Smooth muscle cell of trachea (primary cell): ENCODE results near the gene GOLT1B. TPM values are rescaled to one million over a fixed set of nuclear protein-coding genes. Genes with fewer than 3 reads are reported as not detected.

ENCODE experiments used
- total RNA-seq: library from RNA; depleted of rRNA; stranded (reverse); fragments of >200 nt; gene quantifications from 2 replicates; pipeline ENCODE4 v1.2.1, GENCODE V29; 2014

GOLT1B gene, protein sequence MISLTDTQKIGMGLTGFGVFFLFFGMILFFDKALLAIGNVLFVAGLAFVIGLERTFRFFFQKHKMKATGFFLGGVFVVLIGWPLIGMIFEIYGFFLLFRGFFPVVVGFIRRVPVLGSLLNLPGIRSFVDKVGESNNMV
- total RNA-seq = 39.9 and 50.9 TPM in 2 replicates

DNA sequence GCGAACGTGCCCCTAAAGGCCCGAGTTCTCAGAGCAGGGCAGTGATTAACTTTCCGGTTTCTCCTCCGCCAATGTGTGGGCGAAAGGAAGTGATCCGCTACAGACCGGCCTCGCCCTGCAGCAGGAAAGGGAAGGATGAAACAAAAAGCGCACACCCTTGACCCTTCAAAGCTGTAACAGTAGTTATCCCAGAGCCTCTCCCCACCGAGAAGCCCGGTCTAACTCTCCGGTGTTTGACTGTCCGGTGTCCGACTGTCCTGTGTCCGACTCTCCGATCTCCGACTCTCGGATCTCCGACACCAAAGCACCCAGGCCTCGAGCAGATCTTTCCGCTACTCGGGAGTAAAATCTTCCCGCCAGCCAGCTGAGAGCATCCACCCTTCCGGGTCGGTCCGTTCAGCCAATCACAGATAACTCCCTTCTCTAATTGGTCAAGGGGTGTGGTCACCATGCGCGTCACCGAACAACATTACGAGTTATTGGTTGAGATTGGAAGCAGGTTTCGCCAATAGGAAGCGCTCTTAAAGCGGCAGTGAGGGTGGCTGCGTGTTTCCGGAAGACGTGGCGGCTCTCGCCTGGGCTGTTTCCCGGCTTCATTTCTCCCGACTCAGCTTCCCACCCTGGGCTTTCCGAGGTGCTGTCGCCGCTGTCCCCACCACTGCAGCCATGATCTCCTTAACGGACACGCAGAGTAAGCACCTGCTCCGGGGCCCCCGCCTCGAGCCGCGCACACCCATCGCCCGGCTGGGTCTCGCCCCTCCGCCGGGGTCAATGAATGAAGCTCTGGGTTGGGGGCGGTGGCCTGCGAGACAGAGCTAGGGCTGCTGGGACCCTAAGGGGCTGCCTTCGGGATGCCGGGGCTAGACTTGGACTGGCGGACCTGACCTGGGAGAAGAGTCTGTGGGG lies at the start of gene GOLT1B, which contains the start of gene RECQL:
TSS of gene GOLT1B (plus strand) at position 532 of the 906 bp plus-strand sequence. CDS start at position 667, 135 bp downstream.
TSS of gene RECQL (minus strand) at position 378 of the 906 bp plus-strand sequence. CDS start 2,065 bp downstream, outside the sequence.

DNA sequence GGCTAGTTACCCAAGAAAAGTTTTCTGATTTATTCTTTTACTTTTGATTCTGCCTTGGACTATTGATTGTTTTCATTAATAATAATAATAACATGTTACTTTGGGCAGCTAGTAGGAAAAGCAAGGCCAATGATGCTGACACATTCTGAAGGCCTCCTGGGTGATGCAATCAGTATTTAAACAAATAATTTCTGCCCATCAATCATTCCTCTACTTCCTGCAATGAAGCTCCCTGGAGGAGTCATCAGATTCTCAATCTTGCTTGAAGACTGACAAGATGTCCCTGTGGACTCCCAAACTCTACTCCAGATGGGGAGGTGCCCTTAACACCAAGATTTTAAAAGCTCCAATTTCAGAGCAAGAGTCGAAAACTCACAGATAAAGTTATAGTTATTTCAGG lies 24.5 kb downstream of the GOLT1B start, which contains the start of gene SPX:
TSS of gene SPX (plus strand) at position 244 of the 400 bp plus-strand sequence. CDS start 177 bp downstream, outside the sequence.

Other genes with a start within 250 kb of the GOLT1B start
- gene SLCO1A2, start 166.9 kb upstream of the GOLT1B start, total RNA-seq = not detected in 2 replicates
- not detected in 2 replicates for gene IAPP, start 128.9 kb upstream of the GOLT1B start, total RNA-seq
- 6.9 and 19.3 TPM in 2 replicates for gene PYROXD1, start 64.1 kb upstream of the GOLT1B start, total RNA-seq
- 68.1 and 130 TPM in 2 replicates for gene RECQL, start 154 bp upstream of the GOLT1B start, total RNA-seq
- gene SPX, start 24.5 kb downstream of the GOLT1B start, total RNA-seq = 0.50 TPM in 1 of 2 replicates, not detected in the other
- gene GYS2, start 103.1 kb downstream of the GOLT1B start, total RNA-seq = not detected in 2 replicates
- gene LDHB, start 156.1 kb downstream of the GOLT1B start, total RNA-seq = 530 and 968 TPM in 2 replicates